Measurements from ENCODE around the gene IL12B.
A peak's percentile ranks its signal among the peaks of the same experiment; 100 is the strongest.
"Not testable (repeated sequence)": the region's sequence is repeated elsewhere in the genome, so short reads cannot be mapped to it uniquely, and the experiment has no call there.

IL12B gene

DNA sequence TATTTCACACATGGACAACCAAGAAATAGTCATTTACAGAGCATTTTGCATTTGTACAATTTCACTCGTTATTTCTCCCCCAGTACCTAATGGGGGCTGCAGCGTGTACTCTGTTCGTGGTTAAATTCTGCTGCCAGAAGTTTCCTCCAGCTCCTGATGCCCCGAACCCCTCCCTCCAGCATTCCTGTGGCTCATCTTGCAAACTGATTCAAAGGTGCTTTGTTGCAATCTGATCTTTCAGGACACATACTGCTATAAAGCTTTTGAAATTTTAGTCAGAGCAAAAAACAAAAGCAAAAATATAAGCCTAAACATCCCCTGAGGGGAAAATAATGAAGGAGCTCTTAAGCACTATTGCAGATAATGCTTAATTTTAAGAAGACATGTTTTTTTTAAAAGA lies 39.5 kb downstream of the IL12B start:
- DNase-seq = no peak

GRCh38 chr5:159286420-159287035 lies 43.8 kb downstream of the IL12B start:
- peak; percentile 38 for DNase-seq

DNA sequence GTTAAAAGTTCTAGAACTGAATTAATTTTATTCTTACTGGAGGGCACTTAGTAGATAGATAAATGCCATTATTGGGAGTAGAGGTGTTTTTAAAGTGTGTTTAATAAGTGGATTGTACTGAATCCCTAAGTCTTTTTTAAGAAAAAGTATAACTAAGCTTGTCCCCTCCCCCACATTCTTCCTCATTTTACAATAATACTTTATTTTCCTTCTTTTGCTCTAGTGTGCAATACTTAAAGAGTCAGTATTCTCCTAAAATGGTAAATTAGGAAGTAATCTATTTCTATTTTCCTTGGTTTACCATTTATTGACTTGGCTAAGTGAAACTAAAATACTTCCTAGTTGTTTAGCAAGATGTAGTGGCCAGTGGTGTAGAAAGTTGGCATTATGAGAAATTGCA lies 55.6 kb downstream of the IL12B start:
- no peak for DNase-seq

DNA sequence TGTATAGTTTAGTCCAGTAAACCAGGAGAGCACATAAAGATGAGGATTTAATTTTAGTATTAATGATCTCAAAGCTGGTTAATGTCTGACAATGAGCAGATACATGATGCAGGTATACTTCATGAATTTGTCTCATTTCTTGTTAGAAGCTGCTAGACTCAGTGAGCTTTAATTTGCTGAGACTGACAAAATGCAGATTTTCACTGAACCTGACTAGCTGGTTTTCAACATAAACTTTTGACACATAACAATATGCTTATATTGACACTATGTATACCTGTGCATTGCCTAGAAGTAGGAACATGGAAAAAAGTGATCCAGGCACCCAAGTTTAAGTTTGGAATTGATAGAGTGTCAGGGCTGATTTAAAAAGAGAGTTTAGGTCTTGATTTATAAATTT lies 56.4 kb downstream of the IL12B start:
- DNase-seq = no peak

DNA sequence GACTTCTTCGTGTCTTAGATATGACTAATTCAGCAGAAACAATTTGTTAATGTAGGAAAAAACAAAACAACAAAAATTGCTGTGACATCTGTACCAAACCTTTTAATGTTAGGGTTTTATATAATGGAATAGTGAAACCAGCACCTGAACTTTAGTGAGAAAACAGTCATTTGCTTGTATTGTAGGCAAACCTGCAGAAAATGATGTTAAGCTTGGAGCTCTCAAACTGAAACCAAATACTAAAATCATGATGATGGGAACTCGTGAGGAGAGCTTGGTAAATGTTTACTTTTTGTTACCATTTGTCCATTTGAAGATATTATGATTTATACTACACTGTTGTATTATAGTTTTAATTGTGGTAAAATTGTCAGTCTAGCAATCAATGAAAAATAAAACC lies 60.6 kb downstream of the IL12B start:
- no peak for DNase-seq

DNA sequence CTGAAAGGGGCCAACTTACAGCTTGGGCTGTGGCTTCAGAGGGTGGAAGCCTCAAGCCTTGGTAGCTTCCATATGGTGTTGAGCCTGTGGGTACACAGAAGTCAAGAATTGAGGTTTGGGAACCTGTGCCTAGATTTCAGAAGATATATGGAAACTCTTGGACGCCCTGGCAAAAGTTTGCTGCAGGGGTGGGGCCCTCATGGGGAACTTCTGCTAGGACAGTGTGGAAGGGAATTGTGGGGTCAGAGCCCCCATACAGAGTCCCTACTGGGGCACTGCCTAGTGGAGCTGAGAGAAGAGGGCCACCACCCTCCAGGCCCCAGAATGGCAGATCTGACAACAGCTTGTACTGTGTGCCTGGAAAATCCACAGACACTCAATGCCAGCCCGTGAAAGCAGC lies 63.5 kb downstream of the IL12B start:
- not testable (repeated sequence) for DNase-seq
